IPS-20b (cell line): ENCODE data around the gene TNIP2.
"Not testable (repeated sequence)": the region's sequence is repeated elsewhere in the genome, so short reads cannot be mapped to it uniquely, and the experiment has no call there.

Experiments used
- H3K27ac ChIP-seq: one replicate; pipeline ENCODE4 v1.5.1; 2013; ENCODE audit warnings: low read length
- H3K27me3 ChIP-seq: 2 replicates; pipeline ENCODE4 v1.6.1; 2013; ENCODE audit warnings: mild to moderate bottlenecking, low read length, inconsistent platforms; ENCODE audit not compliant: insufficient read depth
- H3K36me3 ChIP-seq: 2 replicates; pipeline ENCODE4 v1.6.1; 2013; ENCODE audit warnings: low read depth, mild to moderate bottlenecking, inconsistent platforms, low read length, moderate library complexity; ENCODE audit not compliant: insufficient read depth
- H3K4me1 ChIP-seq: 2 replicates; pipeline ENCODE4 v1.6.1; 2013; ENCODE audit warnings: mild to moderate bottlenecking, control low read depth, inconsistent platforms, low read length, moderate library complexity; ENCODE audit not compliant: insufficient read depth
- H3K4me3 ChIP-seq: 2 replicates; pipeline ENCODE4 v1.5.1; 2013; ENCODE audit warnings: mild to moderate bottlenecking, low read length, inconsistent platforms
- H3K9ac ChIP-seq: 2 replicates; pipeline ENCODE4 v1.6.1; 2013; ENCODE audit warnings: low read depth, mild to moderate bottlenecking, inconsistent platforms, low read length, moderate library complexity
- H3K9me3 ChIP-seq: 2 replicates; pipeline ENCODE4 v1.6.1; 2013; ENCODE audit warnings: mild to moderate bottlenecking, low read depth, low read length, inconsistent platforms; ENCODE audit not compliant: insufficient read depth

The TNIP2 gene

GRCh38 chr4:2732526-2732925, 23.6 kb downstream of the TNIP2 start:
- no peaks in the 10 kb centered on the region for H3K27me3 ChIP-seq
- H3K4me3 ChIP-seq, result no peak overlapping the region
- peaks cover 8% of the 10 kb centered on the region for H3K9me3 ChIP-seq
- H3K27ac ChIP-seq, result no peak overlapping the region
- H3K4me1 ChIP-seq, result no peaks in the 10 kb centered on the region
- no peak overlapping the region for H3K9ac ChIP-seq
- peaks cover 31% of the 10 kb centered on the region for H3K36me3 ChIP-seq

- H3K27me3 ChIP-seq, result no peaks in the 10 kb centered on the region
- peaks cover 8% of the 10 kb centered on the region for H3K9me3 ChIP-seq
- peaks cover 31% of the 10 kb centered on the region for H3K36me3 ChIP-seq
- H3K27ac ChIP-seq, result no peak overlapping the region
- H3K4me1 ChIP-seq, result no peaks in the 10 kb centered on the region
- H3K4me3 ChIP-seq, result no peak overlapping the region
- no peak overlapping the region for H3K9ac ChIP-seq
Observed at GRCh38 chr4:2731907-2732317, 24.2 kb downstream of the TNIP2 start.

GRCh38 chr4:2729533-2729875, 26.6 kb downstream of the TNIP2 start:
- H3K9me3 ChIP-seq, result no peaks in the 10 kb centered on the region; the same call in 1 of the 2 replicates
- no peak overlapping the region for H3K4me3 ChIP-seq
- H3K4me1 ChIP-seq, result no peaks in the 10 kb centered on the region
- peaks cover 31% of the 10 kb centered on the region for H3K36me3 ChIP-seq
- H3K9ac ChIP-seq, result no peak overlapping the region
- no peaks in the 10 kb centered on the region for H3K27me3 ChIP-seq
- no peak overlapping the region for H3K27ac ChIP-seq

- no peaks in the 10 kb centered on the region for H3K27me3 ChIP-seq
- H3K36me3 ChIP-seq, result peaks cover 31% of the 10 kb centered on the region
- no peaks in the 10 kb centered on the region for H3K4me1 ChIP-seq
- no peak overlapping the region for H3K27ac ChIP-seq
- H3K4me3 ChIP-seq, result no peak overlapping the region
- no peaks in the 10 kb centered on the region; the same call in 1 of the 2 replicates for H3K9me3 ChIP-seq
- H3K9ac ChIP-seq, result no peak overlapping the region
Observed at GRCh38 chr4:2728806-2729532, 27.2 kb downstream of the TNIP2 start.

GRCh38 chr4:2728221-2728620, 27.9 kb downstream of the TNIP2 start:
- Histone ChIP-seq H3K27ac (no peak overlapping the region), H3K36me3 (peaks cover 30% of the 10 kb centered on the region), H3K27me3 (no peaks in the 10 kb centered on the region), H3K9ac (no peak overlapping the region), H3K4me1 (no peaks in the 10 kb centered on the region), H3K4me3 (no peak overlapping the region), H3K9me3 (no peaks in the 10 kb centered on the region; the same call in 1 of the 2 replicates)

GRCh38 chr4:2726881-2727280, 29.3 kb downstream of the TNIP2 start:
- not testable (repeated sequence) for H3K27me3 ChIP-seq, H3K9ac ChIP-seq, H3K4me3 ChIP-seq, H3K4me1 ChIP-seq, H3K27ac ChIP-seq, H3K9me3 ChIP-seq
- peaks cover 24% of the 10 kb centered on the region for H3K36me3 ChIP-seq

GRCh38 chr4:2725380-2725779, 30.8 kb downstream of the TNIP2 start:
- Histone ChIP-seq H3K27ac (no peak overlapping the region), H3K9ac (no peak overlapping the region), H3K4me3 (no peak overlapping the region), H3K9me3 (no peaks in the 10 kb centered on the region; the same call in 1 of the 2 replicates), H3K36me3 (peaks cover 28% of the 10 kb centered on the region), H3K4me1 (no peaks in the 10 kb centered on the region), H3K27me3 (no peaks in the 10 kb centered on the region)

- H3K4me3 ChIP-seq, result no peak overlapping the region
- H3K9me3 ChIP-seq, result no peaks in the 10 kb centered on the region
- peaks cover 36% of the 10 kb centered on the region for H3K36me3 ChIP-seq
- H3K27ac ChIP-seq, result no peak overlapping the region
- no peak overlapping the region for H3K9ac ChIP-seq
- H3K4me1 ChIP-seq, result no peaks in the 10 kb centered on the region
- H3K27me3 ChIP-seq, result no peaks in the 10 kb centered on the region
Observed at GRCh38 chr4:2723751-2724150, 32.4 kb downstream of the TNIP2 start.

GRCh38 chr4:2722033-2722432, 34.1 kb downstream of the TNIP2 start:
- Histone ChIP-seq H3K27ac (no peak overlapping the region), H3K9me3 (no peaks in the 10 kb centered on the region), H3K4me1 (no peaks in the 10 kb centered on the region), H3K9ac (no peak overlapping the region), H3K4me3 (no peak overlapping the region), H3K27me3 (no peaks in the 10 kb centered on the region), H3K36me3 (peaks cover 53% of the 10 kb centered on the region)

- no peaks in the 10 kb centered on the region for H3K4me1 ChIP-seq
- no peak overlapping the region for H3K4me3 ChIP-seq
- H3K9ac ChIP-seq, result no peak overlapping the region
- no peaks in the 10 kb centered on the region for H3K9me3 ChIP-seq
- no peaks in the 10 kb centered on the region for H3K27me3 ChIP-seq
- peaks cover 58% of the 10 kb centered on the region for H3K36me3 ChIP-seq
- H3K27ac ChIP-seq, result no peak overlapping the region
Observed at GRCh38 chr4:2721586-2721985, 34.5 kb downstream of the TNIP2 start.

GRCh38 chr4:2716236-2716635, 39.9 kb downstream of the TNIP2 start:
- Histone ChIP-seq H3K36me3 (peaks cover 68% of the 10 kb centered on the region), H3K4me3 (no peak overlapping the region), H3K27me3 (no peaks in the 10 kb centered on the region), H3K27ac (no peak overlapping the region), H3K9ac (no peak overlapping the region), H3K9me3 (no peaks in the 10 kb centered on the region), H3K4me1 (no peaks in the 10 kb centered on the region; the same call in 1 of the 2 replicates)

GRCh38 chr4:2715426-2715825, 40.7 kb downstream of the TNIP2 start:
- H3K4me1 ChIP-seq, result no peaks in the 10 kb centered on the region; the same call in 1 of the 2 replicates
- H3K27ac ChIP-seq, result no peak overlapping the region
- no peaks in the 10 kb centered on the region for H3K27me3 ChIP-seq
- no peak overlapping the region; the same call in 1 of the 2 replicates for H3K9ac ChIP-seq
- peaks cover 61% of the 10 kb centered on the region for H3K36me3 ChIP-seq
- no peak overlapping the region for H3K4me3 ChIP-seq
- no peaks in the 10 kb centered on the region for H3K9me3 ChIP-seq
